DMS114 treated with DMSO at 0.1 percent for 48 hours (cell line): ENCODE results near the gene FTH1.

Experiments used
- DNase-seq: peaks from one replicate; lab custom pipeline; 2025; ENCODE audit not compliant: unreplicated experiment; lab: John Stamatoyannopoulos, UW

The FTH1 gene

DNA sequence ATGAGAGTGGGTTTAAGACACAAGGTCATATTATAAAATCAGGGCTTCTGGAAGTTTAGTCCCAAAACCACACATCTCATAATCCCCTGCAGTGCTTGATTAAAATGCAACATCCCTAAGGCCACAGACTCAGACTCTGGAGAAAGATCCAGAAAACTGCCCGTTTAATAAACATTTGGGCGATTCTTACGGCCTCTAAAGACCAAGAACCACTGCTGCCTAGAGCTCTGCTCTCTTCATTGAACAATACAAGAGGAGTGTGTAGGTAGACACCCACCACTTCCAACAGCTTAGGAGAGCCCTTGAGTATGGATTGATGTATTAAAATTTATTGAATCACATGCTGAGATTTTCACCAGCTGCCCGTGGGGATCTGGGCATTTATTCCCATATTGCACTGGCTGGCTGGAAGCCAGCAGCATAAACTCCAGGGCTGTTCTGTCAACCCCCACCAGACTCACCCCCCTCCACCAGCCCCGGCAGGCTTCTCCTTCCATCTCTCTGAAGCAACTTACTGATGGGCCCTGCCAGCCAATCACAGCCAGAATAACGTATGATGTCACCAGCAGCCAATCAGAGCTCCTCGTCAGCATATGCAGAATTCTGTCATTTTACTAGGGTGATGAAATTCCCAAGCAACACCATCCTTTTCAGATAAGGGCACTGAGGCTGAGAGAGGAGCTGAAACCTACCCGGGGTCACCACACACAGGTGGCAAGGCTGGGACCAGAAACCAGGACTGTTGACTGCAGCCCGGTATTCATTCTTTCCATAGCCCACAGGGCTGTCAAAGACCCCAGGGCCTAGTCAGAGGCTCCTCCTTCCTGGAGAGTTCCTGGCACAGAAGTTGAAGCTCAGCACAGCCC is 18.0 kb downstream of the FTH1 start:
- no peak for DNase-seq

DNA sequence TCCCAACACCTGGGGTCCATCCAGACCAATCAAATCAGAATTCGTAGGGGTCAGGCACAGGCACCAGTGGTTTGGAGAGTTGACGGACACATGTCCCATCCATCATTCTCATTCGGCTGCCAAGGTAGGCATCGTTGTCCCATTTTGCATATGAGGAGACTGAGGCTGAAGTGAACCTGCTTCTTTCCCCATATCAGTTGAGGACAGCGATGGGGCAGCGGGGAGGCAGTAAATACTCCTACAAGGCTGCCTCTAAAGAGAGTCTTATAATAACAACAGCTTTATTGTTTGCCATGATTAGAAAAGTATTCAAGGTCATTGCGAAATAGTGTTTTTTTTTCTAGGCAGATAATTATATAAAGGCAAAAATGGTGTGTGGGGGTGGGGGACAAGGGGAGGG is 18.9 kb downstream of the FTH1 start:
- no peak for DNase-seq

DNA sequence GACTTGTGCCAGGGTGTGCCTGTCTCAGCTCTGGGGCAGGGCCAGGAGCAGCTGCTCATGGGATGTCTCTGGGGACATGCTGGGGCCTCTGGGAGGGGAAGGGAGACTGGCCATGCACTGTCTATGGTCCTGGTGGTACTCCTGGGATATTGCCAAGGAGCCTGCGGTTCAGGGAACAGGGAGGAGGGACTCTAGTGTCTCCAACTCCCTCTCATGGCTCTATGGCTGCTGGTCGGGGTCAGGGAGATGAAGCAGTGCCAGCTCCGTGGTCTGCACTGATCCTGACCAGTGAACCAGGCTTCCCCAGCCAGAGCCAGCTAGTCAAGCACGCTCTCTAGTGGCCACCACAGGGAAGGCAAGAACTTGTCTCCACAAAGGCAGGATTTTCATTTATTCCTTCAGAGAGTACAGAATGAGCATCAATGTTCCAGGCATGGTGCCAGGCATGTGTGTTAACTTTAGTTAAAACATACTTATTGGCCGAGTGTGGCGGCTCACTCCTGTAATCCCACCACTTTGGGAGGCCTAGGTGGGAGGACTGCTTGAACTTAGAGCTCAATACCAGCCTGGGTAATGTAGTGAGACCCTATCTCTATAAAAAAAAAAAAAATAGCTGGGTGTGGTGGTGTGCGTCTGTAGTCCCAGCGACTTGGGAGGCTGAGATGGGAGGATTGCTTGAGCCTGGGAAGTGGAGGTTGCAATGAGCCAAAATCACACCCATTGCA is 19.8 kb downstream of the FTH1 start:
- peak; percentile 63 for DNase-seq

GRCh38 chr11:61946894-61947293 is 20.5 kb downstream of the FTH1 start:
- DNase-seq = no peak

- DNase-seq = no peak
Observed at GRCh38 chr11:61945191-61945590, 22.2 kb downstream of the FTH1 start.

DNA sequence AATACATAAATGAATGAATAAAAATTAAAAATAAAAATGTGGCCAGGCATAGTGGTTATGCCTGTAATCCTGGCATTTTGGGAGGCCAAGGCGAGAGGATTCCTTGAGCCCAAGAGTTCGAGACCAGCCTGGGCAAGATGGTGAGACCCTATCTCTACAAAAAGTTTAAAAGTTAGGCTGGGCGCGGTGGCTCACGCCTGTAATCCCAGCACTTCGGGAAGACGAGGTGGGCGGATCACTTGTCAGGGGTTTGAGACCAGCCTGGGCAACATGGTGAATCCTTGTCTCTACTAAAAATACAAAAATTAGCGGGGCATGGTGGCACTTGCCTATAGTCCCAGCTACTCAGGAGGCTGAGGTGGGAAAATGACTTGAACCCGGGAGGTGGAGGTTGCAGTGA is 27.0 kb downstream of the FTH1 start:
- no peak for DNase-seq

- no peak for DNase-seq
Observed at GRCh38 chr11:61935861-61936260, 31.6 kb downstream of the FTH1 start.

GRCh38 chr11:61930933-61931332 is 36.5 kb downstream of the FTH1 start:
- DNase-seq = no peak

GRCh38 chr11:61928606-61929005 is 38.8 kb downstream of the FTH1 start:
- no peak for DNase-seq

DNA sequence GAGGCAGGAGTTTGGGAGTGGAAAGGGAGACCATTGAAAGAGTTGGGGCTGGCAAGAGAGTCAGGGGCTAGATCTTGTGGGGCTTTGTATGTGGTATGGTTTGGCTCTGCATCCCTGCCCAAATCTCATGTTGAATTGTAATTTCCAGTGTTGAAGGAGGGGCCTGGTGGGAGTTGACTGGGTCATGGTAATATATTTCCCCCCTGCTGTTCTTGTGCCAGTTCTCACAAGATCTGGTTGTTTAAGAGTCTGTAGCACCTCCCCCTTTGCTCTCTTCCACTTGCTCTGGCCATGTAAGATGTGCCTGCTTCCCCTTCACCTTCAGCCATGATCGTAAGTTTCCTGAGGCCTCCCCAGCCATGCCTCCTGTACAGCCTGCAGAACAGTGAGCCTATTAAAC is 39.9 kb downstream of the FTH1 start:
- no peak for DNase-seq

DNA sequence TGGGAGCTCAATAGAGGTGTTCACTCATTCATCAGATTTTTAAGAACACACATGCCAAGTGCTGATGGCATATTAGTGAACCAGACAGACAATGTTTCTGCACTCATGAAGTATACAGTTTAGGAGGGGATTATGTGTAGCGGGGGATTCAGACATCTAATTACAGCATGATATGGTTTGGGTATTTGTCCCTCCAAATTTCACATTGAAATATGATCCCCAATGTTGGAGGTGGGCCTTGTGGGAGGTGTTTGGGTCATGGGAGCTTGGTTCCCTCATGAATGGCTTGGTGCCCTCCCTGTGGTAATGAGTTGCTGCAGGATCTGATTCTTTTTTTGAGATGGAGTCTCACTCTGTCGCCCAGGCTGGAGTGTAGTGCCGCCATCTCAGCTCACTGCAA is 41.2 kb downstream of the FTH1 start:
- no peak for DNase-seq

GRCh38 chr11:61925736-61926135 is 41.7 kb downstream of the FTH1 start:
- DNase-seq = no peak

DNA sequence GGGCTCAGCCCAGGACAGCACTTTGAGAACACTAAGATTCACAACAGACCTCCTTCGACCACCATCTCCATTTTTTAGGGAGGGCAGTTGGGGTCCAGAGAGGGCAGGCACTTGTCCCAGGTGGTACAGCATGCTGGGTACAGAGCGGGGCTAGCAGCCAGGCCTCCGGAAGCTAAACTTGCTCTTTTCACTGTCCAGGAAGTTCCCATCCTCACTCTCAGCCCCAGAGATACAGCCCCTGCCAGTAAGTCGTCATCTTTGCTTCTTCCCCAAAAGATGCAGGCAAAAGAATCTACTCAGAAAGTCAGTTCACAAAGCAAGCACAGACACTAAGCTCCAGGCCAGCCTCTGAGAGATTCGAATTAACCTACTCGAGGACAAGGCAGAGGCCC is 43.4 kb downstream of the FTH1 start:
- DNase-seq = no peak

GRCh38 chr11:61923166-61924063 is 44.0 kb downstream of the FTH1 start:
- DNase-seq = no peak

- no peak for DNase-seq
Observed at GRCh38 chr11:61922539-61922938, 44.9 kb downstream of the FTH1 start.

DNA sequence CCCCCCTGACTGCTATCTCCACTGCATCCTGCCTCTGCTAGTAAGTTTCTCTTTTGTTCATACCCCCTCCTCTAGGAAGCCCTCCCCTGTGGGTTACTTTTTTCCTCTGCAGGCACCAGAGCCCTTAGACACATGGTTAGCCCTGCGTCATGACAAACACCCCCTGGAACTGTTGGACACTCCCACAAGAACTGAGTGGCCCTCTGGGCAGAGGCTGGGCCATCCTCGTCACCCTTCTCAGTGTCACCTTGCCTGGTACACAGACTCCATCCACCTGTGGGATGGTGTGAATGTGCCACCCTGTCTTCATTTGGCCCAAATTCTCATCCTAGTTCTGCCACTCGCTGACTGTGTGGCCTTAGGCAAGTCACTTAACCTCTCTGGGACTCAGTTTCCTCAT is 46.0 kb downstream of the FTH1 start:
- DNase-seq = no peak

DNA sequence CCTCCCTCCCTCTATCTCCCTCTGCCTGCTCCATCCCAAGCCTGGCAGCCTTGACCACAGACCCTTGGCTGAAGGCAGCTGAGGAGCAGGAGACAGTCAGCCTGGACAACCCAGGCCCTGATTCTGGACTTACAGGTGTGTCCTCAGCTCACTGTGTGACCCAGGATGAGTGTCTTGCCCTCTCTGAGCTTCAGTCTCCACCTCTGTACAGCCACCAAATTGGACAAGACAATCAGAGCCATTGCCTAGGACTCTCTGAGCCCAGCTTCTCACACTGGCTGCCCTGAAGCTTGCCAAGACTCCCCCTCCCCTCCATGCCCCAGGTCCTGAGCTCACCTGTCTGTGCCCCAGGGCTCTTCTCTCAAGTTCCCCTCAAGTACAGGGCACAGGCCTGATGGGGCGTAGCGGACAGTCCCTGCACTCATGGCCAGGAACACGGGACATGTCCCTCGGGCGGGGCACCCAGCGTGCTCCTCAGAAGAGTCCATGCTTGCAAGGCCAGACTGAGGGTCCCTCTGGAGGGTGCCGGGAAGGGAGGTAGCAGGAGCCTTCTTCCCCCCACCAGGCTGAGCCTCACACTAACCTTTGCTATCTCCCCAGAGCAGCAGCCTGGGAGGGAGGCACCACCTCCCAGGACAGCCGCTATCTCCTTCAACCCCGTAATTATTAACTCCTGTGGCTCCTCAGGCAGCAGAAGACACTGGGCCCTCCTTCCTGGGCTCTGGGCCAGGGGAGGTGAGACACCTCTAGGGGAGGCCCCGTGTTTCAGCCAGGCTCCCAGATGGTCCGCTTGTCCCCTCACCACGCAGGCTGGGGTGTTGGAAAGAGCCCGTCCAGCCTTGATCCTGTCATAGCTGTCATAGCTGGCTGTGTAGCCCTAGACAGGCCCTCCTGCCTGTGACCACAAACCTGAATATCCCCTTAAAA is 47.5 kb downstream of the FTH1 start:
- no peak for DNase-seq

- DNase-seq = no peak
Observed at GRCh38 chr11:61918938-61919704, 48.3 kb downstream of the FTH1 start.

GRCh38 chr11:61918251-61918937 is 49.0 kb downstream of the FTH1 start:
- DNase-seq = no peak
